Stimulated activated CD4-positive, alpha-beta T cell treated with anti-CD3 and anti-CD28 coated beads, Interleukin-2, amount 100 ng/mL, for 48 hours (primary cell): ENCODE data around the gene LAMTOR2.

Experiments used
- DNase-seq, 2 donors: peaks; one replicate each; pipeline ENCODE4 v3.0.0-alpha.2; 2020

Gene LAMTOR2

DNA sequence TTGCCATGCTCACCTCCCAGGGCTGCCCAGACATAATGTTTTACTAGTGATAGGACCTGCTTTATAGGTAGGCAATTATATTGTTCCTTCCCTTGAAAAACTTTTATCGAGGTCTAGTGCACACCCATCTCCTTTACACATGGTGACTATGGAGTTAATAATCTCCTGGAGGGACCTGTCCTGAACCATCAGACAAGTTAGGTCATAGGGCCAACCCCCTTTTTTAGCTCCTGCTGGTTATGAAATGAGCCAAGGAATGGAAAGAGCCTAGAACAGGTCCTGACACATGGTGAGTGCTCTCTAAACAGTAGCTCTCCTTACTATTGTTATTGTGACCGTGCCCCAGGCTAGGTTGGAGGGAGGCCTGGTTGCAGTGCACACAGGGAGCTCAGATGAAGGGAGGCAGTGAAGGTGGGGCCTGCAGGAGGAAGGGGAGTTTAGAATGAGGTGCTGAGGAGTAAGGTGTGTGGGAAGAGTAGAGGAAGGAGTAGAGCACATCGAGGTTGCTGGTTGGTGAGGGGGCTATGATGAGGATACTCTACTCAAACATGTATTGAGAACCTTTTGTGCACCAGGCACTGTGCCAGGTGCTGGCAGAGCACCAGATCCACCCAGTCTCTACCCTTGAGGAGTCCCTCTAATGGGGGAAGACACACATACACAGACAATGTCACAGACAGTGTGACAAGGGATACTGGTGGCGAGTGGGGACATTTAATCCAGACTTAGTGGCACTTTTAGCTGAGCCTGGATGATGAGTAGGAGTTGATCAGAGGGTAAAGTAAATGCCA, 45.8 kb downstream of the LAMTOR2 start:
- DNase-seq = no peak

DNA sequence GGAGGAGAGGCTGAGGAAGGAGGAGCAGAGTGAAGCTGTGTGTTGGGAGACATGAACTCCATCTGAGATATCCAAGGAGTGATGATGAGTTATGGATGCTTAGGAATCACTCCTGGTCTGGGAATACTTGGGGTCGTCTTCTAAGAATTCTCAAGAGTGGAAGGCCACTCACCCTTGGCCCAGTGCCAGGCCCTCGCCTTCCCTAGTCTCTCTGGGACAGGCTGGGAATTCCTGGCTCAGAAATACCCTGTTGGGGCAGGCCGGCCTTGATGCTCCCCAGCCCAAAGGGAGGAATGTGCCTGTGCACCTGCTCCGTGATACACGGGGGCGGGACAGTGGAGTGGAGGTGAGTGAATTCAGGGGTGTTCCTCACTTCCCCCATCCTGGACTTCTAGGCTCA, 47.3 kb downstream of the LAMTOR2 start:
- no peak for DNase-seq

DNA sequence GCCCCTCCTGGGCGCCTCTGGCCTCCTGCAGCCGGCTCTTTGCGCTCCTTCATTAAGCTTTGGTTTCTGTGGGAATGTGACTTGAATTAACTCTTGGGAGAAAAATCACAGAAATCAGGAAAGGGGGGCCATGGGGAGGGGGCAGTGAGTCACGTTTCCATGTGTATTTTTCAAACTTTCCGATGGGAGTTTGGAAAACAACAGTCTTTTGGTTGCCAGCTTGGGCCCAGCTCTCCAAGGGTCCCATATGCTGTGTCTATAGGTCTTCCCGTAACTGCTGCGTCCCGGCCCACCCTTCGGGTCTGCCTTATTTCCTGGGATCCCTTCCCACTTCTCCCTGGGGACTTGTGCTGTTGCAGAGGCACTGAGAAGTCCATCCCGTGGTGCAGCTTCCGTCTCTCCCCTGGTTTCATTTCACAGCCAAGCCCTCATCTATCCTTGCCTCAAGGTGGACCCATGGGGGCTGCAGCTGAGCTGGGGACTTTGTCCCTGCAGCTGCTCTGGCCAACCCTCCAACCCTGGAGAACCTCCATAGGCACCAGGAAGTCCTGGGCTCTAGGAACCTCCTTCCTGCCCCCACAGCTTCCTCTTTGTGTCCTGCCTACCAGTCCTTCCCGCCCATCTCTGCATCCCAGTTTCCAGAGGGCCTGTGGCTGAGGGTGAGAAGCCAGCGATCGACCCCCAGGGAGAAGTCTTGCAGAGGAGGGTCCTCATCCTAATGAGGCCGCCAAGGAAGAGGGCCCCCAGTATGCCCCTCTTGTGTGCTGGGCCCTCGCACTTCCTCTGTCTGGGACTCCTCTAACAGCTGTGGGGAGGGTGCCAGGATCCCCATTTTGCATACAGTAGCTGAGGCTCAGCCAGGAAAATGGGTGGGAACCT, 48.3 kb downstream of the LAMTOR2 start:
- DNase-seq = no peak

DNA sequence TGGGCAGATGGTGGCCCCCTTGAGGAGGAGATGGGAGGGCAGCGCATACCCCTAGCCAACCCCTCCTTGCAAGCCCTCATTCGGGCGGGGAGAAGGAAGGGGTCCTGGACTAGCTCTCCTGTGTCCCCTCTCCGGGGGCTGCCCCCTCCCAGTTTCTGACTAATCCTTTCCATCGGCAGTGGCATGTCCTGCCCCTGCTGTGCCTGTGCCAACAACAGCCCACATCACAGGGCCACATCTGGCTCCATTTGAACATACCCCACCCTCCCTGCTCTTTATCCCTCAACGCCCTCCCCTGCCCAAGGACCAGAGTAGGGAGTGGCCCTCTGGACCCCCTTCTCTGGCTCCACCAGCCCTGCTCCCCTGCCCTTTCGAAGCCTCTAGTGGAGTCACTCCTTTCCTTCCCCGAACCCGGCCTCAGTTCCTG, 49.0 kb downstream of the LAMTOR2 start:
- no peak for DNase-seq

DNA sequence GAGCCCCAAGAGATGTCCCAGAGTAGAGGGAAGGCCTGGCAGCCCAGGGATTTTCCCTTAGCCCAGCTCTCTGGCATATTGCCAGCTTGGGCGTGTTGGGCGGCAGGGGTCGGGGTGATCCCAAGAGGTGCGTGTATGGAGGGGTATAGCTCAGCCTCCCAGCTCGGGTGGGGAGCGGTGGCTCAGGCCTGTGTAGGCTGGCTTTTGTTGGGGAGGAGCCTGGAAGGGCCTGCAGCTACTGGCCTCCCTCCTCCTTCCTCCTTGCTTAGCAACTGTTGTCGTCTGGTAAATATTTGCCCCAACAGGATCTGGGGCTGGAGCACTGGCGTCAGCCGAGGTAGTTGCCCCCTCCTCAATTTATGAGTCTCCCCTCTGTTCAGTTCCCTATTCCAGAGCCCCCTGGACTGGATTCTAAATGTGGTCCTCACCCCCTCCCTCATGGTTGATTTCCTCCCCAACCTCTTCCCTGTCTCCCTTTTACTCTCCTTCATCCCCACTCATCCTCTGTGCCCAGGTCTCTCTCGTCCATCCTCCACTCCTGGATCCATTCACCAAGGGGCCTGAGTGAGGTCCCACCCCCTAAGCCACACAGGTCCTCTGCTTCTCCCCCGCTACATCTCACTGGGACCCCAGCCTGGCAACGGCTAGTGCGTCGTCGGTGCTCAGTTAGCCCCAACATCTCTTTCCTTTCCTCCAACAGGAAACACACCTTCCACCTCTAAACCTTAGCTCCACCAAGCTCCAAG, 49.7 kb downstream of the LAMTOR2 start:
- DNase-seq = no peak

DNA sequence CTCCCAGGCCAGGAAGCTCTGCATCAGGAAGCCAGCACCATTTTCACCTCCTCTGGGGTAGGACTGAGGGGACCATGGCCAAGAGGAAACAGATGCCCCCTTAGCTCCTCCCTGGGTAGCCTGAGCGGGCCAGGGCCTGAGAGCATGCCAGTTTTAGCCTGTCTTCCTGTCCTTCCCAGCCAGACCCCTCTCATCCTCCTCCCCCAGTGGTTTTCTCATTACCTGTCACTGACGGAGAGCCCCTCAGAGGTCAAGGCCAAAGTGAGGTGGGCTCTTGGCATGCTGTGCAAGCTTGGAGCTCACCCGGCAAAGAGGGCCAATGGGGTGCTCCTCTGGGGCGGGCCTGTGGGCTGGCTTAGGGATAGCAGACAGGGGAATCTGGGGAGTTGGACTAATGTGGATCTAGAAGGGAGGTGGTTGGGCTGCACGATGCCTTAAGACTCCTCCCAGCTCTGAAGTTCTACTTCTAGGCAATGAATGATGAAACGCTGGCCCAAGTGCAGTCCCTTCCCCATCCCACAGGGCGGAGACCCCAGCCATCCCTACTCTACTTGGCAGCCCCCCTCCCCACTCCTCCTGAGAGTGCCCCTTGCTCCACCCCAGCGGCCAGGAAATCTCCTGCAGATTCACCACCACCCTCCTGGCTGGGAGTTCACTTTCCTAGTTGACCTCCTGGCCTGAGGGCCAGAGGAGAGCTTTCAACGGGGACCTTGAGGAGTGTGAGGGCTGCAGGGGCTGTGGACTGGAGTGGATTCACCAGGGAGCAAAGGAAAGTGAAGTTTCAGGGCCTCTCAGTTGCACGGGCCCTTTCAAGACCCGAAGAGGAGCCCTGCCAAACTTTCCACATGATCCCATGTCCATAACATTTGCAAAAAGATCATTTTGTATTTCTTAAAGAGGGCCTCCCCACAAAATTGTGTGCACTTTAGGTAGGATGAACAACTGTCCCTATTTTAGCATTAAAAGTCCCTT, 50.6 kb downstream of the LAMTOR2 start:
- no peak for DNase-seq

DNA sequence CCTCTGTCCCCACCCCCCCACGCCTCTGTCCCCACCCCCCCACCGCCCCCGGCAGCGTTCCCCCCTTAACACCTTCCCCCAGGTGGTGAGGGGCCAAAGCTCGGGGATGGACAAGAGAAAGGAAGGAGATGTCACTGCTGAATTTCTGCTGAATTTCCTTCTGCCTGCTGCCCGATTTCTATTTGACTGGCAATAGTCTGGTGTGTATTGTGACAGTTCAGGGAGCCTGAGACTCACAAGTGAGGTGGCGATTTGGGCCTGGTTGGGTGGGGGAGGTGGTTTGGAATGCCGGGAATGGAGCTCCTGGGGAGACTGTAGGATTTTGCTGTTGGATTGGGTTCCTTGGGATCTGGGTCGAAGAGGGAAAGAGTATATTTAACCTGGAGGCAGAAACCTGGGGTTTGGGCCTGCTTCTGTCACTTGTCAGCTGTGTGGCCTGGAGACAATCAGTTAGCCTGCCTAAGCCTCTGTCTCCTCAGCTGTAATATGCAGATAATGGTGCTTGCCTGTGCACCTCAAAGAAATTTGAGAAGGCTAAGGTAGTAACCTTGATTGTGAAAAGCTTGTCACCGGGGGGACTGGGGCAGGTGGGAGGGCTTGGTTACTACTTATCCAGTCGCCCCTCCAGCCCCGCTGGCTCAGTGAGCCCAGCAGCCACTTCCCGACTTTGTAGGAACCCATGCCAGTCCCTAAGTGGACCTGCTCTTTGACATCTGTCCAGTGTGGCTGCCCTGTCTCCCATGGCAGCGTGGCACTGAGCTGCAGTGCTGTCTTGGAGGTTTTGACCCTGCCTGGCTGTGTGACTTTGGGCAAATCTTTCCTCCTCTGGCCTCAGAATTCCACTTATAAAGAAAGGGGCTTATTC, 52.3 kb downstream of the LAMTOR2 start:
- no peak for DNase-seq

DNA sequence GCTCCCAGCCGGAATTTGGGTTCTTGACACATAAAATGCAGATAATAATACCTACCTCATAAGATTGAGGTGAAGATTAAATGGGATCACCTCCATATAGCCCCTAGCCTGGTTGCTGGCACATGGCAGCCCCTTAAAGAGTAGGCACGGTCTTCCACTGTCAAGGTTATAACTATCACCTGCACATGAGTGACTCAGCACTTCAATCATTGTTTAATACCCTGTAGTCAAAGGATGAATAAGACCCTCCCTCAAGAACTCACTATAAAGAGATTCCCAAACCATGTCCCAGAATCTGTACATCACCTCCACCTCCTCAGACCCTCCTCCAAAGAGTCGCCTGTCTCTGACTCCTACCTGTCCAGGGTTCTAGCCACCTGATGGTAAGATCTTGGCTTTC, 53.5 kb downstream of the LAMTOR2 start:
- DNase-seq = no peak
